ENCODE data around the gene RTN4IP1. TPM values are rescaled to one million over a fixed set of nuclear protein-coding genes. Genes with fewer than 3 reads are reported as not detected.

The RTN4IP1 gene
- total RNA-seq, 1 experiment from 2014 or later, result 19.2 TPM

DNA sequence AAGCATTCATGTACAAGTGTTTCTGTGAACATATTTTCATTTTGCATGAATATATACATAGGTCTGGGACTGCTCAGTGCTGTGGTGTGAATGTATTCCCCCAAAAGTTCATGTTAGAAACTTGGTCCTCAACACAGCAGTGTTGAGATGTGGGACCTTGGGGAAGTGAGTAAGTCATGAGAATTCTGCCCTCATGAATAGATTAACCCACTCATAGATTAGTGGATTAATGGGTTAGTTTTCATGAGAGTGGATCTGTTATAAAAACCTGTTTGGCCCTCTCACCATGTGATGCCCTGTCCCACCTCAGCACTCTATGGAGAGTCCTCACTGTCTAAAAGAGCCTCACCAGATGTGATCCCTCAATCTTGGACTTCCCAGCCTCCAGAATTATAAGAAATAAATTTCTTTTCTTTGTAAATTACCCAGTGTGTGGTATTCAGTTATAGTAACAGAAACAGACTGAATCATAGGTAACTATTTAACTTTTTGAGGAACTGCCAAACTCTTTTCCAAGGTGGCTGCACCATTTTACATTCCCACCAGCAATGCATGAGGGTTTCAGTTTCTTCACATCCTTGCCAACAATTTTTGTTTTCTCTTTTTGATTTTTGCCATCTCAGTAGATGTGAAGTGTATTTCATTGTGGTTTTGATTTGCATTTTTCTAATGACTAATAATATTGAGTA, 45.4 kb upstream of the RTN4IP1 start:
- Mint-ChIP-seq H3K27me3 (ENCODE audit: low read depth) (no peaks in the 10 kb centered on the region), H3K27ac (no peak overlapping the region), H3K36me3 (peaks cover 8% of the 10 kb centered on the region), H3K9me3 (peaks cover 6% of the 10 kb centered on the region), H3K4me3 (no peak overlapping the region), H3K4me1 (peaks cover 23% of the 10 kb centered on the region)
- CTCF ChIA-PET, result no interaction called here
- TF ChIP-seq, protein P1, sequence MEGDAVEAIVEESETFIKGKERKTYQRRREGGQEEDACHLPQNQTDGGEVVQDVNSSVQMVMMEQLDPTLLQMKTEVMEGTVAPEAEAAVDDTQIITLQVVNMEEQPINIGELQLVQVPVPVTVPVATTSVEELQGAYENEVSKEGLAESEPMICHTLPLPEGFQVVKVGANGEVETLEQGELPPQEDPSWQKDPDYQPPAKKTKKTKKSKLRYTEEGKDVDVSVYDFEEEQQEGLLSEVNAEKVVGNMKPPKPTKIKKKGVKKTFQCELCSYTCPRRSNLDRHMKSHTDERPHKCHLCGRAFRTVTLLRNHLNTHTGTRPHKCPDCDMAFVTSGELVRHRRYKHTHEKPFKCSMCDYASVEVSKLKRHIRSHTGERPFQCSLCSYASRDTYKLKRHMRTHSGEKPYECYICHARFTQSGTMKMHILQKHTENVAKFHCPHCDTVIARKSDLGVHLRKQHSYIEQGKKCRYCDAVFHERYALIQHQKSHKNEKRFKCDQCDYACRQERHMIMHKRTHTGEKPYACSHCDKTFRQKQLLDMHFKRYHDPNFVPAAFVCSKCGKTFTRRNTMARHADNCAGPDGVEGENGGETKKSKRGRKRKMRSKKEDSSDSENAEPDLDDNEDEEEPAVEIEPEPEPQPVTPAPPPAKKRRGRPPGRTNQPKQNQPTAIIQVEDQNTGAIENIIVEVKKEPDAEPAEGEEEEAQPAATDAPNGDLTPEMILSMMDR (IDR thresholded peaks at IDR 0.05), result no peak
- TF ChIP-seq CREB1 (CRISPR knock-in tag; IDR thresholded peaks at IDR 0.05) (no peak), CDX4 (CRISPR knock-in tag; IDR thresholded peaks at IDR 0.05; ENCODE audit: borderline replicate concordance) (no peak), MXD4 (CRISPR knock-in tag; IDR thresholded peaks at IDR 0.05; ENCODE audit: borderline replicate concordance) (no peak), GABPB1 (CRISPR knock-in tag; IDR thresholded peaks at IDR 0.05) (no peak), RELA (CRISPR knock-in tag; IDR thresholded peaks at IDR 0.05; ENCODE audit: borderline replicate concordance) (no peak), NR2C2 (CRISPR knock-in tag; IDR thresholded peaks at IDR 0.05) (no peak), TEAD4 (CRISPR knock-in tag; IDR thresholded peaks at IDR 0.05) (no peak), ZNF281 (CRISPR knock-in tag; IDR thresholded peaks at IDR 0.05) (no peak), MYBL2 (CRISPR knock-in tag; IDR thresholded peaks at IDR 0.05) (no peak), USF2 (CRISPR knock-in tag; IDR thresholded peaks at IDR 0.05) (no peak), SMAD3 (CRISPR knock-in tag; IDR thresholded peaks at IDR 0.05; ENCODE audit: borderline replicate concordance) (no peak), ZNF423 (CRISPR knock-in tag; IDR thresholded peaks at IDR 0.05) (no peak)
- TF ChIP-seq, protein P2, sequence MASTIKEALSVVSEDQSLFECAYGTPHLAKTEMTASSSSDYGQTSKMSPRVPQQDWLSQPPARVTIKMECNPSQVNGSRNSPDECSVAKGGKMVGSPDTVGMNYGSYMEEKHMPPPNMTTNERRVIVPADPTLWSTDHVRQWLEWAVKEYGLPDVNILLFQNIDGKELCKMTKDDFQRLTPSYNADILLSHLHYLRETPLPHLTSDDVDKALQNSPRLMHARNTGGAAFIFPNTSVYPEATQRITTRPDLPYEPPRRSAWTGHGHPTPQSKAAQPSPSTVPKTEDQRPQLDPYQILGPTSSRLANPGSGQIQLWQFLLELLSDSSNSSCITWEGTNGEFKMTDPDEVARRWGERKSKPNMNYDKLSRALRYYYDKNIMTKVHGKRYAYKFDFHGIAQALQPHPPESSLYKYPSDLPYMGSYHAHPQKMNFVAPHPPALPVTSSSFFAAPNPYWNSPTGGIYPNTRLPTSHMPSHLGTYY (CRISPR knock-in tag; IDR thresholded peaks at IDR 0.05), result no peak
- TF ChIP-seq, protein P3, sequence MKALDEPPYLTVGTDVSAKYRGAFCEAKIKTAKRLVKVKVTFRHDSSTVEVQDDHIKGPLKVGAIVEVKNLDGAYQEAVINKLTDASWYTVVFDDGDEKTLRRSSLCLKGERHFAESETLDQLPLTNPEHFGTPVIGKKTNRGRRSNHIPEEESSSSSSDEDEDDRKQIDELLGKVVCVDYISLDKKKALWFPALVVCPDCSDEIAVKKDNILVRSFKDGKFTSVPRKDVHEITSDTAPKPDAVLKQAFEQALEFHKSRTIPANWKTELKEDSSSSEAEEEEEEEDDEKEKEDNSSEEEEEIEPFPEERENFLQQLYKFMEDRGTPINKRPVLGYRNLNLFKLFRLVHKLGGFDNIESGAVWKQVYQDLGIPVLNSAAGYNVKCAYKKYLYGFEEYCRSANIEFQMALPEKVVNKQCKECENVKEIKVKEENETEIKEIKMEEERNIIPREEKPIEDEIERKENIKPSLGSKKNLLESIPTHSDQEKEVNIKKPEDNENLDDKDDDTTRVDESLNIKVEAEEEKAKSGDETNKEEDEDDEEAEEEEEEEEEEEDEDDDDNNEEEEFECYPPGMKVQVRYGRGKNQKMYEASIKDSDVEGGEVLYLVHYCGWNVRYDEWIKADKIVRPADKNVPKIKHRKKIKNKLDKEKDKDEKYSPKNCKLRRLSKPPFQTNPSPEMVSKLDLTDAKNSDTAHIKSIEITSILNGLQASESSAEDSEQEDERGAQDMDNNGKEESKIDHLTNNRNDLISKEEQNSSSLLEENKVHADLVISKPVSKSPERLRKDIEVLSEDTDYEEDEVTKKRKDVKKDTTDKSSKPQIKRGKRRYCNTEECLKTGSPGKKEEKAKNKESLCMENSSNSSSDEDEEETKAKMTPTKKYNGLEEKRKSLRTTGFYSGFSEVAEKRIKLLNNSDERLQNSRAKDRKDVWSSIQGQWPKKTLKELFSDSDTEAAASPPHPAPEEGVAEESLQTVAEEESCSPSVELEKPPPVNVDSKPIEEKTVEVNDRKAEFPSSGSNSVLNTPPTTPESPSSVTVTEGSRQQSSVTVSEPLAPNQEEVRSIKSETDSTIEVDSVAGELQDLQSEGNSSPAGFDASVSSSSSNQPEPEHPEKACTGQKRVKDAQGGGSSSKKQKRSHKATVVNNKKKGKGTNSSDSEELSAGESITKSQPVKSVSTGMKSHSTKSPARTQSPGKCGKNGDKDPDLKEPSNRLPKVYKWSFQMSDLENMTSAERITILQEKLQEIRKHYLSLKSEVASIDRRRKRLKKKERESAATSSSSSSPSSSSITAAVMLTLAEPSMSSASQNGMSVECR (CRISPR knock-in tag; IDR thresholded peaks at IDR 0.05; ENCODE audit: borderline replicate concordance), result no peak
- TF ChIP-seq, protein P4, sequence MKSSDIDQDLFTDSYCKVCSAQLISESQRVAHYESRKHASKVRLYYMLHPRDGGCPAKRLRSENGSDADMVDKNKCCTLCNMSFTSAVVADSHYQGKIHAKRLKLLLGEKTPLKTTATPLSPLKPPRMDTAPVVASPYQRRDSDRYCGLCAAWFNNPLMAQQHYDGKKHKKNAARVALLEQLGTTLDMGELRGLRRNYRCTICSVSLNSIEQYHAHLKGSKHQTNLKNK (CRISPR knock-in tag; IDR thresholded peaks at IDR 0.05), result no peak
- DNase-seq (ENCODE audit: low spot score) (no peak), ATAC-seq (no peak)
- POLR2A ChIA-PET, result no interaction called here

All from WTC11 (cell line).